GM10847 (cell line): Measurements from ENCODE around the gene SPATA6.

Experiments used
- POLR2A ChIP-seq: IDR thresholded peaks from 2 replicates; pipeline ENCODE4 v1.6.1; 2011; ENCODE audit not compliant: insufficient read length; ENCODE audit errors: extremely low read depth

Gene SPATA6

GRCh38 chr1:48374785-48375184, 97.2 kb downstream of the SPATA6 start:
- TF ChIP-seq POLR2A = no peak

GRCh38 chr1:48371598-48371997, 100.4 kb downstream of the SPATA6 start:
- no peak for TF ChIP-seq POLR2A

- no peak for TF ChIP-seq POLR2A
Observed at GRCh38 chr1:48362901-48363300, 109.1 kb downstream of the SPATA6 start.

- TF ChIP-seq POLR2A = no peak
Observed at GRCh38 chr1:48356901-48357300, 115.1 kb downstream of the SPATA6 start.

- no peak for TF ChIP-seq POLR2A
Observed at GRCh38 chr1:48344373-48344772, 127.6 kb downstream of the SPATA6 start.

- no peak for TF ChIP-seq POLR2A
Observed at GRCh38 chr1:48341221-48341620, 130.8 kb downstream of the SPATA6 start.

- TF ChIP-seq POLR2A = no peak
Observed at GRCh38 chr1:48338257-48338656, 133.7 kb downstream of the SPATA6 start.

- TF ChIP-seq POLR2A = no peak
Observed at GRCh38 chr1:48333316-48333715, 138.7 kb downstream of the SPATA6 start.

GRCh38 chr1:48332115-48332514, 139.9 kb downstream of the SPATA6 start:
- TF ChIP-seq POLR2A = no peak

- no peak for TF ChIP-seq POLR2A
Observed at GRCh38 chr1:48329905-48330304, 142.1 kb downstream of the SPATA6 start.

GRCh38 chr1:48329486-48329885, 142.5 kb downstream of the SPATA6 start:
- no peak for TF ChIP-seq POLR2A

- TF ChIP-seq POLR2A = no peak
Observed at GRCh38 chr1:48309564-48310082, 162.4 kb downstream of the SPATA6 start.

- no peak for TF ChIP-seq POLR2A
Observed at GRCh38 chr1:48302652-48303051, 169.4 kb downstream of the SPATA6 start.

- no peak for TF ChIP-seq POLR2A
Observed at GRCh38 chr1:48294656-48295055, 177.3 kb downstream of the SPATA6 start.

GRCh38 chr1:48292706-48293105, 179.3 kb downstream of the SPATA6 start:
- no peak for TF ChIP-seq POLR2A

GRCh38 chr1:48291421-48291820, 180.6 kb downstream of the SPATA6 start:
- TF ChIP-seq POLR2A = no peak

- no peak for TF ChIP-seq POLR2A
Observed at GRCh38 chr1:48285525-48285924, 186.5 kb downstream of the SPATA6 start.

GRCh38 chr1:48266576-48266975, 205.4 kb downstream of the SPATA6 start:
- no peak for TF ChIP-seq POLR2A
